Vagina (tissue), 2 donors: Measurements from ENCODE around the gene ANKS6. TPM values are rescaled to one million over a fixed set of nuclear protein-coding genes. Genes with fewer than 3 reads are reported as not detected.

Experiments used
- DNase-seq, 2 donors: peaks; one replicate each; pipeline ENCODE4 v3.0.0-alpha.2; 2017; ENCODE audit errors: extremely low spot score in 2 of 2
- H3K27ac ChIP-seq: fragments of 200-600 bp; sonication (generic); one replicate; pipeline ENCODE4 v1.5.1; 2019
- H3K27me3 ChIP-seq: fragments of 200-600 bp; sonication (generic); one replicate; pipeline ENCODE4 v1.5.1; 2019
- H3K36me3 ChIP-seq, 2 donors: fragments of 200-600 bp; sonication (generic); one replicate each; pipeline ENCODE4 v1.5.1; 2017 to 2019
- H3K4me1 ChIP-seq: fragments of 200-600 bp; sonication (generic); one replicate; pipeline ENCODE4 v1.5.1; 2019
- H3K4me3 ChIP-seq, 2 donors: fragments of 200-600 bp; sonication (generic); 1 replicate in 1 of 2; 2 replicates in 1 of 2; pipeline ENCODE4 v1.5.1; 2016 to 2019
- H3K9me3 ChIP-seq: fragments of 200-600 bp; sonication (generic); one replicate; pipeline ENCODE4 v1.5.1; 2019
- POLR2A ChIP-seq, 2 donors: fragments of 450-650 bp; IDR thresholded peaks; one replicate each; pipeline ENCODE4 v1.6.1; 2017; ENCODE audit warnings: antibody characterized with exemption in 2 of 2, mild to moderate bottlenecking in 2 of 2, moderate library complexity in 2 of 2
- POLR2AphosphoS5 ChIP-seq, 2 donors: sonication (generic); formaldehyde crosslinking; IDR thresholded peaks; one replicate each; pipeline ENCODE4 v1.9.0; 2017; ENCODE audit warnings: antibody characterized with exemption in 2 of 2, mild to moderate bottlenecking in 2 of 2, low read depth in 1 of 2; ENCODE audit not compliant: insufficient read depth in 1 of 2
- intact Hi-C: fragments of 100-400 bp; cut with DNase I; formaldehyde crosslinking; loops from one replicate; pipeline ENCODE4 v1.15.1; 2023
- total RNA-seq: library from RNA; depleted of rRNA; stranded (reverse); fragments of >200 nt; gene quantifications from one replicate; pipeline ENCODE4 v1.2.3, GENCODE V29; 2016
- TF ChIP-seq, protein P1 (sequence below), 3 experiments: fragments of 450-650 bp in 2 of 3; fragments of 200-600 bp in 1 of 3; sonication (generic) in 1 of 3; IDR thresholded peaks; one replicate each; pipeline ENCODE4 v1.5.1; 2017 to 2019; ENCODE audit warnings: antibody characterized with exemption in 3 of 3, mild to moderate bottlenecking in 2 of 3, moderate library complexity in 2 of 3

ANKS6 gene
- total RNA-seq, 1 donor from 2014 or later, result 10.8 TPM

DNA sequence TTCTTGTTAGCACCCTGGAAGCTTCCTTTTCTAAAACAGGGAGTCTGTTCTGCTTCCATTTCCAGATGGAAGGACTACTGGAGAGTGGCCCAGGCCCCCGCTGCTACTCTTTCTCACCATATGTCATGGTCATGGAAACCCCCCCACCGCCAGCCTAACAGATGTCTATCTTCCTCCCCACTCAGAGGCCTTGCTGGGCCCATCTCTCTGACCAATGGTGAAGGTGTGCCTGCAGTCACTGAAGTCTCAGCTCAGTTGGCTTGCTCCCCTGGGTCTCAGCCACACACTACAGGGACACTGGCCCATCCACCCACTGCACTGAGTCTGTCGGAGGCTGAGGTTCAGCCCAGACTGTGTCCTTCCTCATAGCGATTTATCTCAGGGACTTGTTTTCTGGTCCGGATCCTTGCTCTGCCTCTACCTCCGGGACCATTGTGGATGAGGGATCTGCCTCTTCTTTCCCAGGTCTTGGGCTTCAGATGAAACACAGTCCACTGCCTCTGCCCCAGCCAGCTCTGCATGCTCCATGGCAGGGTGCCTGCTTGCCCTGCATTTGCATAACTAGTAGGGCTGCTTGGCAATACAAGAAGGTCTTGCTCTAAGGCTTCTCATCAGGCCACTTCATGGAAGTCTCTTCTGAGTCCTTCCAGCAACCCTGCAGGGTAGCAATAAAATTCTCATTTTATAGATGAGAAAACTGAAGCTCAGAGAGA lies 42.0 kb upstream of the ANKS6 start:
- Histone ChIP-seq H3K4me3 (no peak overlapping the region), H3K9me3 (no peaks in the 10 kb centered on the region), H3K27ac (no peak overlapping the region), H3K36me3 (no peaks in the 10 kb centered on the region), H3K27me3 (no peaks in the 10 kb centered on the region), H3K4me1 (no peaks in the 10 kb centered on the region)
- no peak for DNase-seq
- TF ChIP-seq, protein P1, sequence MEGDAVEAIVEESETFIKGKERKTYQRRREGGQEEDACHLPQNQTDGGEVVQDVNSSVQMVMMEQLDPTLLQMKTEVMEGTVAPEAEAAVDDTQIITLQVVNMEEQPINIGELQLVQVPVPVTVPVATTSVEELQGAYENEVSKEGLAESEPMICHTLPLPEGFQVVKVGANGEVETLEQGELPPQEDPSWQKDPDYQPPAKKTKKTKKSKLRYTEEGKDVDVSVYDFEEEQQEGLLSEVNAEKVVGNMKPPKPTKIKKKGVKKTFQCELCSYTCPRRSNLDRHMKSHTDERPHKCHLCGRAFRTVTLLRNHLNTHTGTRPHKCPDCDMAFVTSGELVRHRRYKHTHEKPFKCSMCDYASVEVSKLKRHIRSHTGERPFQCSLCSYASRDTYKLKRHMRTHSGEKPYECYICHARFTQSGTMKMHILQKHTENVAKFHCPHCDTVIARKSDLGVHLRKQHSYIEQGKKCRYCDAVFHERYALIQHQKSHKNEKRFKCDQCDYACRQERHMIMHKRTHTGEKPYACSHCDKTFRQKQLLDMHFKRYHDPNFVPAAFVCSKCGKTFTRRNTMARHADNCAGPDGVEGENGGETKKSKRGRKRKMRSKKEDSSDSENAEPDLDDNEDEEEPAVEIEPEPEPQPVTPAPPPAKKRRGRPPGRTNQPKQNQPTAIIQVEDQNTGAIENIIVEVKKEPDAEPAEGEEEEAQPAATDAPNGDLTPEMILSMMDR (IDR thresholded peaks at IDR 0.05), result no peak
- TF ChIP-seq POLR2A (IDR thresholded peaks at IDR 0.05) (no peak), POLR2AphosphoS5 (IDR thresholded peaks at IDR 0.05; ENCODE audit: insufficient read depth in 1 of 2, low read depth in 1 of 2) (no peak)
- intact Hi-C loops, result no loop called here

DNA sequence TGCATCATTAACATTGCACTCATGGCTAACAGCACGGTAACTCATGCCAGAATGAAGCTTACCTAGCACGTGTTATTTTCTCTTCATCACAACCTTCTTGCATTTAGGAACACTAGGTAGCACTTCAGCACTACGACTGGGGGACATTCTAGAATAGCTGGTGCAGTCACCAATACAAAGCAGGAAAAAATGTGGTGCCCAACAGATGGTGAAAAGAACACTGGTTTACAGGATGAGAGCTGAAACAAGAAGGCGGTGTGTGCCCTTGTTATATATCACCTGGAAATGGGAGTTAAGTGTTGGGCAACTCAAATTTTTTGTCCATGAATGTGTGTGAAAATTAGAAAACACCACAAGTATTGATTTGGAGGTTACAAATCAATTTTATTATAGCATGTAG lies 41.2 kb upstream of the ANKS6 start:
- Histone ChIP-seq H3K4me1 (no peaks in the 10 kb centered on the region), H3K36me3 (no peaks in the 10 kb centered on the region), H3K27ac (no peak overlapping the region), H3K9me3 (no peaks in the 10 kb centered on the region), H3K4me3 (no peak overlapping the region), H3K27me3 (no peaks in the 10 kb centered on the region)
- intact Hi-C loops, result no loop called here
- TF ChIP-seq POLR2A (IDR thresholded peaks at IDR 0.05) (no peak), POLR2AphosphoS5 (IDR thresholded peaks at IDR 0.05; ENCODE audit: insufficient read depth in 1 of 2, low read depth in 1 of 2) (no peak)
- TF ChIP-seq, protein P1 (IDR thresholded peaks at IDR 0.05), result no peak
- DNase-seq, result no peak

DNA sequence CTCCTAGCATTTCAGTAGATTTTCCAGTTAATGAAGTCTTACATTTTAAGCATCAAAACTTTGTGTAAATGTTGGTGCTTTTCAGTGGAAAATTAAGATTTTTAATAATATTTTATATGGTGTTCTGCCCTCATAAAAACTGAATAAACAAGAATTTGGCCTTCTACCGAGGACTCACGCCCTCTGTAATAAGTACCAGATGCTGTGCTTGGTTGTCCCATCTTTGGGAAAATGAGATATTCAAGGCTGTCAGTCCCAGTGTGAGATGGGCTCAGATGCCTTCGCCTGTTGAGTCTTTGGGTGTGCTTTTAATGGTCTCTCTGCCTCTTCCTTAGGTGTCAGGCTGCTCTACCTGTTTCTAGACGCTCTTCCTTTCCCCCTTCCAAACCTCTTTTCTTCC lies 39.9 kb upstream of the ANKS6 start:
- DNase-seq, result no peak
- Histone ChIP-seq H3K27me3 (no peaks in the 10 kb centered on the region), H3K9me3 (no peaks in the 10 kb centered on the region), H3K36me3 (no peaks in the 10 kb centered on the region), H3K27ac (no peak overlapping the region), H3K4me1 (no peaks in the 10 kb centered on the region), H3K4me3 (no peak overlapping the region)
- no peak for TF ChIP-seq POLR2AphosphoS5 (IDR thresholded peaks at IDR 0.05; ENCODE audit: insufficient read depth in 1 of 2, low read depth in 1 of 2)
- TF ChIP-seq, protein P1 (IDR thresholded peaks at IDR 0.05), result no peak
- no peak for TF ChIP-seq POLR2A (IDR thresholded peaks at IDR 0.05)
- intact Hi-C loops, result no loop called here

DNA sequence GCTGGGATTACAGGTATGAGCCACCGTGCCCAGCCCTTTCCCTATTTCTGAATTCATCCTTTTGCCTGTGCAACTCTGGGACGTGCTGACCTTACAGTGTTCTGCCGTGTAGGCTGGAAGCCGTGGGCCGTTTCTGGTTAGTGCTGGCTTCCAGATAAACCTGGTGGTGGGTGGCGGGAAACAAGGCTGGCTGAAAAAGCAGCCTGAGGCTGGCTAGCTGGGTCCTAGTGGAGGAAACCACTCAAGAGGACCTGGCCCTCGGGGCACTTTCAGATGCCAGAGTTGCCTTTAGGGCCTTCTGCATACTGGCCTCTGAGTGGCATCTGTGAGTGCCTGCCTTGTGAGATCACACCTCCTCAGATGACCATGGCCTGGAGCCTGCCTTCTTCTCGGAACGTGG lies 38.0 kb upstream of the ANKS6 start:
- Histone ChIP-seq H3K27ac (no peak overlapping the region), H3K27me3 (no peaks in the 10 kb centered on the region), H3K36me3 (no peaks in the 10 kb centered on the region), H3K9me3 (no peaks in the 10 kb centered on the region), H3K4me1 (no peaks in the 10 kb centered on the region), H3K4me3 (no peak overlapping the region)
- TF ChIP-seq POLR2A (IDR thresholded peaks at IDR 0.05), result no peak
- no peak for TF ChIP-seq POLR2AphosphoS5 (IDR thresholded peaks at IDR 0.05; ENCODE audit: insufficient read depth in 1 of 2, low read depth in 1 of 2)
- TF ChIP-seq, protein P1 (IDR thresholded peaks at IDR 0.05), result no peak
- no peak for DNase-seq
- intact Hi-C loops, result no loop called here
